Stimulated activated naive CD4-positive, alpha-beta T cell (primary cell): ENCODE results near the gene SPTBN5.

Experiments used
- DNase-seq, 6 experiments: peaks; one replicate each; lab custom pipeline; 2025; lab: John Stamatoyannopoulos, UW

The SPTBN5 gene

DNA sequence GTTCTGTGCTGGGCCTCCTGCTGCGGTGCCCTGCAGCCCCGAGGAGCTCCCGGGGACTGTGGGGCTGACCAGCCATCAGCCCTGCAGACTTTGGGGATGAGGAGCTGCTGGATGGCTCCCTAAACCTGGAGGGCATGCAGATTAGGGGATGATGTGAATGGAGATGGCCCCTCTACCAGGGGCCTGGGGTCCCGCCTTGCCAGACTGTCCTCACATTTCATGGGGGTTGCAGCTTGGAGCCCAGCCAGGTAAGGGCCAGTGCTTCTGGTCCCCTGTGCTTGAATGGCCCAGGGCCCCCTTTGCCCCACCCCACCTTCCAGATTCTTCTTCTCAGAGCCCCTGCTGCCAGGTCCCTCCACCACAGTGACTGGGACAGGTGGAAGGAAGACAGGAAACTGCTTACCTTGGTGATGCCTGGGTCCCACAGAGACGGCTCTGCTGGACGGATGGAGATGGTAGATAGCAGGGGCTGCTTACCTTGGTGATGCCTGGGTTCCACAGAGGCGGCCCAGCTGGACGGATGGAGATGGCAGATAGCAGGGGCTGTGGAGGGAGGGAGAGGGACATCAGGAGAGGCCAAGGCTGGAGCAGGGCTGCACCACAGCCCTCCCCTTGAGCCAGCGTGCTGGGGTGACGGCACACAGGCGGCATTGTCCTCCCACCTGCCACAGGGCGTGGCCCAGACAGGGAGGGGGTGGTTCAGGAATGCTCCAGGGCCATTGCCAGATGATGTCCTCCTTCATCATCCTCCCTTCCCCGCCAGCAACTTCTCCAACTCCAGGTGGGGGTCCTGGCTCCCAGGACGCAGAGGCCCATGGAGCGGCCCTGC is at the start of gene SPTBN5:
TSS of gene SPTBN5 (minus strand) at position 632 of the 829 bp plus-strand sequence. CDS start at position 76, 556 bp downstream.
- DNase-seq = no peak

DNA sequence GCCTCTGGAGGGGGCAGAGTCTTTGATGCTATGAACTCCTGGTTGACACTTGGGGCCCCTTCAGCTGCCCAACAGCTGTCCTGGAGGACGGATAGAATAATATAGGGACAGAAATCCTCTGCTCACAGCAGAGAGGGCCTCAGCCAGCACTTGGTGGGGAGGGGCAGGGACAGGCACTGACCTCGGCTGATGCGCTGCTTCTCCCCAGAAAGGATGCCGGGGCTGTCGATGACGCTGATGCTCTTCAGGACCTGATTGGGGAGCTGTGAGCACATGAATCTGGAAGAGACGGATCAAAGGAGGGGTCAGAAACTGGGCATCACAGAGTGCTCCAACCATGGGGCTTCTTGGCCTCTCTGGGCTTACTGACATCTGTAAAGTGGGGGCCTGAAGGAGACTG is 49.0 kb upstream of the SPTBN5 start:
- DNase-seq = no peak

DNA sequence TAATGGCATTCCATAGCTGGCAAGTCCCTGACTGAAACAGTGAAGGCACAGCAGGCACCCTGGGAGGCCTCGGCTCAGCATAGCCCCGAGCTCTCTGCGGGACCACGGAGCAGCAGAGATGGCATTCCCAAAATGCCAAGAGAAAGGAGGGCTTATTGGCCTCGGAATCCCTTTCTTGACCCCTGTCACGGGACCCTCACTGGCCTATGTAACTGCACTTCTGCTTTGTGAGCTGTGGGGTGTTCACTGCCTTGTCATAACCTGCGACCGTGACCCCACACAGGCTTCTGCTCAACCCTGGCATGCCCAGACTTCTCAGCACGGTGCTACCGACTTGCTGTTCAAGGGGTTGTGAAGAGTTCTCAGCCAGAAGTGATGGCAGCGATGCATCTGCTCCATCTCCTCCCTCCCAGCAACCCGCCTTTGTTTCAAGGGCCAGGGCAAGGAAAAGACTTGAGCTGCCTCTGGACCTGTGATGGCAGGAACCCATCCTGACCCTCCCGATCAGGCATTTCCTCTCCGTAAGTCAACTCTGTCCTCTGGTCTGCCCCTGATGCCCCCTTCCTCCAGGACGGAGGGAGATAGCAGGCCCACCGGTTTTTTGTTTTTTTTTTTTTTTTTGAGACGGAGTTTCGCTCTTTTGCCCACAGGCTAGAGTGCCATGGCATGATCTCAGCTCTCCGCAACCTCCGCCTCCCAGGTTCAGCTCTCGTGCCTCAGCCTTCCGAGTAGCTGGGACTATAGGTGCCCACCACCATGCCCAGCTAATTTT is 48.0 kb upstream of the SPTBN5 start:
- DNase-seq = no peak

DNA sequence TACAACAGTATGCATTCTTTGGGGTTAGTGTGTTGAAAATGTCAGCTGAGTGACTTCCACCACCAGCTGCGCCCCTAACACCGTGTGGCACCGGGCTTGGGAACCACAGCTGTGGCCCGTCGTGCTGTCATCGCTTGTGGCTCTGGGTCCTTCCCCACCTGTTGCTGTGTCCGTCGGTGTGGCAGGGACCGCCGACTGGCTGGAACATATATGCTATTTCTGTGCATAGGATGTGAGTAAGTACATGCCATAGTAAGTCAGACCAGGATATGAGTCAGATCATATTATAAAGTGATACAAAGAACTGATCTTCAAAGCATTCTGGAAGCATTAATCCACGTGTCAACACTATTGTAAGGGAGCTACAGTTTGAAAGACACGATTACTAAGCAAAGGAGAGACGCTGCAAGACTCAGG is 46.6 kb upstream of the SPTBN5 start:
- no peak for DNase-seq

DNA sequence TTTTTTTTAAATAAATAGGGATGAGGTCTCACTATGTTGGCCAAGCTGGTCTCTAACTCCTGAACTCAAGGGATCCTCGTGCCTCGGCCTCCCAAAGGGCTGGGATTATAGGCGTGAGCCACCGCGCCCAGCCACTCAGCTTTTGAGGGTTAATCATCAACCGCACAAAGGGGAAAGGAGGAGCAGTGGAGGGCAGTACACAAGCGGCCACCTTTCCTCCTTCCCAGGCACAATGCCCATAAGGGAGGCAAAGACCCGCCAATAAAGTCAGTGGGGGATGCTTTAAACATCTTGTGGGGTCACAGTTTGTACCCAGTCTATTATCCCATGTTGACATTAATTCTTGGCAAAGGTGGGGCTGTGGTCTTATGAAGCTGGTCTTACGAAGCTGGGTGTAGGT is 46.1 kb upstream of the SPTBN5 start:
- no peak for DNase-seq

DNA sequence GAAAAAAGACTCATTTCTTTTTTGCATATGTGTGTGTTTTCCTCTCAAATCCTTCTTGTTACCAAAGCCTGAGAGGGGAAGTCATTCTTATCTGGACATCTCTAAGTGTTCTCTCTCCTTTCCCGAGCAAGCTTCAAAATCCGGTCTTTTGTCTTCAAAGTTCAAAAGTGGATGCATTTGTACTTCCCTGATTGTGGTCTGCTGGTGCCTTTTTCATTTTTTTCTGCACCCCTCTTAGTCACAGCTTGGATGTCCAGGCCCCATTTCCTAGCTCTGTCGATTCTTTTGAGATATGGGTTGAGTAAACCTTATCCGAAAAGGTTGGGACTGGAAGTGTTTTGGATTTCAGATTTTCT is 43.7 kb upstream of the SPTBN5 start:
- DNase-seq = no peak

DNA sequence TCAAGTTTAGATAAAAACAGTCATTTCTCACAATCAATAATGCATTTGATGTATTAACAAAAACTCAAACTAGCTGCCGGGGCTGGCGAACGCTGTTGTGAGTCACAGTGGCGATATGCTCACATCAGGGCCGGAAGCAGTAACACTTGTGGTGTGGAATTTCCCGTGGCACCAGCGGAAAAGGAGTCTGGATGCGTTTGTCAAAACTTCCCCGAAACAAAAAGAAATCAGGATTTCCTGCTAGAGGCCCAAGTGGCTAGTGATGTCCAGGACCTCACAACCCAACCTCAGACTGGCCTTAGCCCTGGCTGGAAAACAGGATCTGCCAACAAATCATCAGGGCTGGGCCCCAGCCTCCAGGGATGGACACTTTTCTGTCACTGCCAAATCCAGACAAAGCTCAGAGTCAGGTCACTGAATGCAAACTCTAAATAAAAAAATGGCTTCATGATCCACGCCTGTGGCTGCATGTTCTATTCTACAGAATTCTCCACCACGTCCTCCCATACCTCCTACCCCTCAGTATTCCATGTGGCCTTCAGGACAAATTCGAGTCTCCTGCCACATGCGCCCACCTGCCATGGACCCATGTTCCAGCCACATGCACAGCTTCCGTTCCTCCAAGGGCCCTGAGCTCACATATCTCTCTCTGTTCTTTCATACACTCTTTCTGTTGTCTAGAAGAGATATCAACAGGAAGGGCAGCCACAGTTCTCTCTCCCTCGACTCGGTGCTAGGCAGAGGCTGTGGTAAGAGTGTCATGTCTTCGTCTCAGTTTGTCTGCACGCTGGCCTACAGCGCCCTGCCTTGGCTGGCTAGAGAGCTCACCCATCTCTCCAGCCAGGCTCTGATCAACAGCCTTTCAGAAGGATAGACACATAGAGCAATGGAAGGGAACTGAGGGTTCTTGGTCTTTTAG is 43.1 kb upstream of the SPTBN5 start:
- peak; percentile 70 to 80 (median 76) for DNase-seq

DNA sequence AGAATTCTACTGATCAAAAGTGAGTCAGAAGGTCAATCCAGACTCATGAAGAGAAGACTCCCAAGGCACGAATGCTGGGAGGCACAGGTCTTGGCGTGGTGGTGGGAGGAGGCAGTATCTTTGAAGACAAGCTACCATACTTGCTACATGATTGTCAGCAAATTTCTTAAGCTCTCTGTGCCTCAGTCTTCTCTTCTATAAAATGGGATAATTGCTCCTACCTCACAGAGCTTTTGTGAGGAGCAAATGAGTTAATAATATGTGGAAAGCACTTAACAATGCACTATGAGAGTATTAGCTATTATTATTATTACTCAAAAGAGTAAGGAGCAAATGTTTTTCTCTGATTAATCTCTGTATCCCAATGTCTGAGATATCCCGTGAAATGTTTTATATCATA is 42.3 kb upstream of the SPTBN5 start:
- DNase-seq = no peak

DNA sequence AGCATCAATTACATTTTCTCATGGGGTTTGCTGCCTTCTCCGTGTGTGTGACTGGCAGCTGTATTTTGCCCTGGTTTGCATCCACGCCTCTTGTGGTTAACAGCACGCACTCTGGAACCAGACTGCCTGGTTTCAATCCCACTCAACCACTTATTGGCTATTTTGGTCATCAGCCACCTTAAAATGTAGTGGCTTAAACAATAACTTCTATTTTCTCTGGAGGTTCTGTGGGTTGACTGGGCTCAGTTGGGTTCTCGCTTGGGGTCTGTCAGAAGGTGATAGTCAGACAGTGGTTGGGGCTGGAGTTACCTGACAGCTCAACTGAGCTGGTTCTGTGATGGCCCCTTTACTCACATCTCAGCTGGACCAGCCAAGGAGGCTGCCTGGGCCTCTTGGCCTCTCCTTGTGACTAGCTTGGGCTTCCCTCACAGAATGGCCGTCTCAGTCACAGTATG is 41.7 kb upstream of the SPTBN5 start:
- DNase-seq = no peak

DNA sequence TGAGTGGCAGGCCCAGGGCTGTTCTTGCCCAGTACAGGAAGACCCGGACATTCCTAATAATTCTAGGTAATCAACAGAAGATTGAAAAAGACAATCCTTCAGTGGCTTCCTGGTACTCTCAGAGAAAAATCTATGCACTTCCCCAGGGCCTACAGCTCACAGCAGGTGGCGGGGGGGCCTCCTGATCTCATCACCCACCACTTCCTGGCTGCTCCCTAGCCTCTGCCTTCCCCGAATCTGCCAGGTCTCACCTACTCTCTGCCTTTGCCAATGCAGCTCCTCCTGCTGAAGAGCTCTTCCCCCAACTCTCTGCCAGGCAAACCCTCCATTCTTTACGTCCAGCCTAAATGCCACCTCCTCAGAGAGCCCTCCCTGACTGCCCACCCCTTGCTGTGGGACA is 41.0 kb upstream of the SPTBN5 start:
- peak; percentile 67 to 78 (median 70) for DNase-seq

DNA sequence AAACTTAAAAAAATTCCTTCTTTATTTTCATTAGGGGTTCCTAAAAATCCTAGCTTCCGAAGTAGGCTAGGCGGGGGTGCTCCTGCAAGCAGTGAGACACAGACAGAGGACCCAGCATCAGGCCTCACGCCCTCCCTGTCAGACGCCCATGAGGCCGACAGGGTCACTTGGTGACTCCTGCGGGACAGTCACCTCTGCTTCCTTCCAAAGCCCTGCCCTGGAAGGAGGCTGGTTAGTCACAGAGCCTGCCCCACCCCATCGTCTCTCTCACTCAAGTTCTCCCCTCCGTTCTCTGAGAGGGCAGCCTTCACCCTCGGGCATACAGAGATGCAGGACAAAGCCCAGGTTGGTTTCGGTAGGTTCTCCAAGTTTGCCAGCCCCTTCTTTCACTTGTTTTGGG is 39.9 kb upstream of the SPTBN5 start:
- no peak for DNase-seq

DNA sequence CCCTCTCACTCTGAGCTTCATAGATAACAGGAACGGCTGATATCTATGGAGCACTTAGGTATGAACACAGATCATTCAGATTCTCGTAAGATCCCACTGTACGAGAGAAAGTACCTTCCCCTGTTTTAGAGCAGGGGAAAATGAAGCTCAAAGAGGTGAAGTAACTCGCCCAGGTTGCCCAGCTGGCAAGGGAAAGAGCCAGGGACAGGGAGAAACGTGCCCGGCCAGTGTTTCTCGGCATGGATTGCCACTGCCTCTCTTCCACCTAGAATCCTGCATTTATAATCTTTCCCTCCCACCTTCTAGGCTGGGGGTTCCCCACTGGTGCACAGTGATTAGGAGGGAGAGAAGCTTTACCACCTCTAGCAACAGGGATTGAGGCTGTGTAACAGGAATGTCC is 39.5 kb upstream of the SPTBN5 start:
- DNase-seq = no peak

DNA sequence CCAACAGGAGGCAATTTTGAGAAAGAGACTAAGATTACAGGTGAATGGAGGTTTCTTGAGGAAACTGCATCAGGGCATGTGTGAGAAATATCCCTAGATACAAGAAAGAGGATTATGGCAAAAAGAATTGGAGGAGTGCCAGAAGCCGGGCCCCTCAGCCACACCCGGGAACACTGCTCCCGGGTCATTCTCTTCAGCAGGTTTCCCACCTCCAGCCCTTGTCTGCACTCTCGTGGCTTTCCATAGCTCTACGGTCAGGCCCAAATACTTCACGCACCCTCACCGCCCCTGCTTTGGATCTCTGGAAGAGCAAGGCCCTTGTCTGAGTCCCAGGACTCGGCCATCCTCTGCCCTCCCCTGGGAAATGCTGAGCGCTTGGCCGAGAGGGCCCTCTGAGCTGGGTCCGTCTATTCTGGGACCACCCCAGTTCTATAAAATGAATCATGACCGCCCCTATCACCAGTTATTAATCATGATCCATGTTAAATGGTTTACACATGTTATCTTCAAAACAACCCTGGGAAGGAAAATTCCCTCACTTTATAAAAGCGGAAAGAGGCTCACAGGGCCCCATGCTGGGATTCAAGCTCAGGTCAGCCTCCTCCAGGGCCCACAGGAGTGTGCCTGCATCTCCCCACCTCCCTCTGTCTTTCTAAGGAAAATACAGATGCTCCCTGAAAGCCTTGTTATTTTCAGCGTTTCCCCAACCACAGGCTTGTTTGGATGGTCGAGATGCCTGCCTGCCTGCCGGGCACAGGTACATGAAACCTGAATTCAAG is 38.8 kb upstream of the SPTBN5 start:
- DNase-seq = no peak

DNA sequence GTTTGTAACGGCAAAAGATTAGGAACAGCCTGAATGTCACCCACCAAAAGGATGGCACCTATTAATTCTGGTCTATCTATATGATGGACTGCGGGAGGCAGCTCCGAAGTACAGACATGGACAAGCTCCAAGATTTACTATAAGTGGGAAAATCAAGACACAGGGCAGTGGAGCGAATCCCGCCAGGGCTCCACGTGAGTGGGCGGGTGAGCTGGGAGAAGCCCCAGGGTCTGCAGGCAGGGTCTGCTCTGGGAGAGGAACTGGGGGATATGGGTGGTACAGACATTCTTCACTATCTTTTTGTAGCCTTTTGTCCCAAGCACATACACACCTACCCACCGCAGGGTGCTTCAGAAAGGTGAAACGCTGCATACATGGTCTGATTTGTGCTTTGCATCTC is 38.2 kb upstream of the SPTBN5 start:
- no peak for DNase-seq

DNA sequence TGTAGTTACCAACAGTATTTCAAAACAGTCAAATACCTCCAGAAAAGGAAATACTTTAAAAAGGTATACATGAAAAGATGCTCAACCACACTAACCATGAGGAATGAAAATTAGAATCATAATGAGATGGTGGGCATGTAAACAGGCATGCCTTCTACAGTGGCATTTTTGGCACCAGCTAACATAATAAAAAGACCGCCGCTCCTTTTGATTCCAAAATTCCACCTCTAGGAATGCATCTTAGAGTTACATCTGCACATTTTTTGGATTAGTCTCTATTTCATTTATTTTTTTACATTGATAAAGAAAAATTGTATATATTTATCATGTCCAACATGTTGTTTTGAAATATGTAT is 37.0 kb upstream of the SPTBN5 start:
- no peak for DNase-seq

DNA sequence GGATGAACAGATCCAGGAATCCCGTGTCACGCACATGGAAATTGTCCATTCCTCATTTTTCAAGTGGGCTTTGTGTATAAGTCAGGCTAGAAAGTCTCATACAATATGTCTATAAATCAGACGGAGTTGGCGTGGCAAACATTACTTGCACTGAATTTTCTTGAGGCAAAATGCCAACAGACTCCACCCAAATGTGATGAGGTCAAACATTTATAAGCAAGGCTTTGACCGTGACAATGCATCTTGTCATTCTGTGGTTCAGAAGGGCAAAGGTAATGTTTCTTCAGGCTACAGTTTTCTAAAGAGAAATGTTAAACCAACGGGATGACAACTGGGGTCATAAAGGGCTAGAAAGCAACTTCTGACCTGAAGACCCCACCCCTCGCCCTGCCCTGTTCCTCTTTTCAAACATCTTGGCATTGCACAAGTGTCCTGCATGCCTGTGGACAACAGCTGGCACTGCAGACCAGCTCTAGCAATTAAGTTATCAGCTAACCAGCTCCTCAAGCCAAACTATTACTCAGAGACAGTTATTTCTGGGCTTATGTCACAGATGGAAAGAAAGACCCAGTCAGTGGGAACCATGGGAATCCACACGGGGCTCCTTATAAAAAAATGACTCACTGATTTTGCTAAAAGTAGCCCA is 36.5 kb upstream of the SPTBN5 start:
- DNase-seq = no peak

DNA sequence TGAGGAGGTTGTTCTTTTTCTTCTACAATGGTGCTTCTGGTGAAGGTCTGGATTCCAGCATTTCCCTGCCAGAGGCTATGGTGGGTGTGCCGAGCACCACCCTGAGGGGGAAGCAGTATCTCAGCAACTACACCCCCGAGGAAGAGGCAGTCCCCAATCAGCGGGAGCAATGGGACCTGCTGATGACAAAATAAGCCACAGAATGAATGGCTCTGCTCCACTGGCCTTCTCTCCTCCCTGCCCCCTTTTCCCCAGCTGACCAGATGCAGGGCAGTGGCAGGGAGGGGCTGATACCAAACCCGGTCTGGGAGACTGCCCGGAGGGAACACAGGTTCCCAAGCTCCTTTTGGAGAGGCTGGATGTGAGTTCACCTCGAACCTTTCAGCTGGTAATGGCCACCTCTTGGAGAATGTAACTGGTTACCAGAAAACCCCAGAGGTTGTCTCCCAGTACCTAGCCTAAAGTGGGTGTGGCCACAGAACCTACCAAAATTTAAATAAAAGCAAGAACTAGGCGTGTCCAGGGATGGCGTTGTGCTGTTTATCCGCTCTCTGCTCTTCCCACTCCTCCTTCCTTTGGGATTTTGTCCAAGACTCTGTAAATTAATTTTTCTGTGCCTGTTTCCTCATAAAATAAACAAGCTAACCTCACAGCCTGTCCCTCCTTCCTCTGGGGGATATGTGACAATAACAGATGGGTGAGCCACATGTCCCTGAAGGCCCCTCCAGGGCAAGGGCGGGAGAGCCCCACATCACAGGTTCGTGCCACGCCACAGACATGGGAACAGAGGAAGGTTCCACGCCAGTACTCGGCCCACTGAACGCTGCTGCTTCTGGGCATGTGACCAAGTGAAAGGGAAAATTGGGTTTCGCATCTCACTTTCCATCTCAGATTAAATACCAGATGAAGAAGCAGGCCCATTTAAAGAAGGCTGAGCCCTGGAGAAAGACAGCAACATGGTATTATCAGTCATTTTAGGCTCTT is 35.1 kb upstream of the SPTBN5 start:
- DNase-seq = no peak

DNA sequence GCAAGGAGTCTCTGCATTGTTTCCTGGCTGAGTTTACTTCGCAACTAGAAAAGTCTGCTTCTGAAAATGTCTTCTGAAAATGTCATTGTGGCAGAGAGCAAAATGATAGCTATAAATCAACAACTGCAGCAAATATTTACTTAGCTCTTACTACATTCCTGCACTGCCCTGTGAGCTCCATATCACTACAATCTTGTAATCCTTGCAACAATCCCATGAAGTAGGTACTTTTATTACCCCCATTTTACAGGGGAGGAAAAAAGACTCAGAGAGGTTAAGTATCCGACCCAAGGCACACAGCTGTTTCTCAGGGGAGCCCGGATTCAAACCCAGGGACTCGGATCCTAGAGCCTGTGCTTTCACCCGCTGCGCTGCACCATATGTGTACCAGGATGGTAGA is 34.2 kb upstream of the SPTBN5 start:
- no peak for DNase-seq

DNA sequence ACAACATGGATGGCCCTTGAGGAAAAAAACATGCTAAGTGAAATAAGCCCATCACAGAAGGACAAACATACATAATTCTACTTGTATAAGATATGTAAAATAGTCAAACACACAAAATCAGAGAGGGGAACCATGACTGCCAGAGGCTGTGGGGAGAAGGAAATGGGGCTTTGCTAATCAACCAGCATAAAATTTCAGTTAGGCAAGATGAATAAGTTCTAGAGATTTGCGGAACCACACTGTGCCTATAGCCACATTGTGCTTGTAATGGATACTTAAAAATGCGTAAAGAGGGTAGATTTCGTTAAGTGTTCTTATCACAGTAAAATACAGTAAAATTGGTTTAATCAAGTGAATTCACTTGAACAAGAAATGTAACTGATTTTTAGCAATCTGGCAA is 33.7 kb upstream of the SPTBN5 start:
- DNase-seq = no peak
